Vagina (tissue), 2 donors: ENCODE data around the gene CDH4.

Experiments
- CTCF ChIP-seq, 3 experiments: fragments of 450-650 bp in 2 of 3; fragments of 200-600 bp in 1 of 3; sonication (generic) in 1 of 3; IDR thresholded peaks; one replicate each; pipeline ENCODE4 v1.5.1; 2017 to 2019; ENCODE audit warnings: antibody characterized with exemption in 3 of 3, mild to moderate bottlenecking in 2 of 3, moderate library complexity in 2 of 3
- POLR2A ChIP-seq, 2 donors: fragments of 450-650 bp; IDR thresholded peaks; one replicate each; pipeline ENCODE4 v1.6.1; 2017; ENCODE audit warnings: antibody characterized with exemption in 2 of 2, mild to moderate bottlenecking in 2 of 2, moderate library complexity in 2 of 2
- POLR2AphosphoS5 ChIP-seq, 2 donors: sonication (generic); formaldehyde crosslinking; IDR thresholded peaks; one replicate each; pipeline ENCODE4 v1.9.0; 2017; ENCODE audit warnings: antibody characterized with exemption in 2 of 2, mild to moderate bottlenecking in 2 of 2, low read depth in 1 of 2; ENCODE audit not compliant: insufficient read depth in 1 of 2

GRCh38 chr20:61391185-61391584, 139.1 kb downstream of the CDH4 start:
- TF ChIP-seq CTCF (IDR thresholded peaks at IDR 0.05), result no peak
- no peak for TF ChIP-seq POLR2AphosphoS5 (IDR thresholded peaks at IDR 0.05; ENCODE audit: insufficient read depth in 1 of 2, low read depth in 1 of 2)
- no peak for TF ChIP-seq POLR2A (IDR thresholded peaks at IDR 0.05)
